IMR-90 (cell line): ENCODE measurements around the gene ZNF513. TPM values are rescaled to one million over a fixed set of nuclear protein-coding genes. Genes with fewer than 3 reads are reported as not detected.

Experiments used
- ATAC-seq: fragments of 200-7000 bp; cut with Tn5 transposase; 2 replicates; pipeline ENCODE4 v1.9.1; 2020; ENCODE audit warnings: low read depth, mild to moderate bottlenecking, moderate library complexity
- BruUV-seq: library from RNA; stranded (reverse); fragments of 400-500 nt; replicated peaks from 2 replicates; lab custom pipeline; 2021; lab: Mats Ljungman, UMichigan
- CTCF ChIA-PET: fragments of 300-600 bp; formaldehyde crosslinking; extraction: SDS; loops from one replicate; lab custom pipeline; 2021; ENCODE audit warnings: antibody characterized with exemption; lab: Yijun Ruan, JAX
- POLR2A ChIA-PET: fragments of 300-600 bp; sonication (Branson Sonifier 250); formaldehyde crosslinking; loops from one replicate; lab custom pipeline; 2022; ENCODE audit warnings: antibody characterized with exemption; ENCODE audit not compliant: unreplicated experiment; lab: Charles Lee
- DNase-seq: peaks from one replicate; pipeline ENCODE4 v3.0.0; 2013
- H2AFZ ChIP-seq: replicated peaks from 2 replicates; pipeline ENCODE3; 2013; ENCODE audit warnings: low read length, mild to moderate bottlenecking; ENCODE audit not compliant: poor library complexity
- H2AK5ac ChIP-seq: 2 replicates; pipeline ENCODE4 v1.6.1; 2013; ENCODE audit warnings: low read depth, low read length, inconsistent platforms
- H2AK9ac ChIP-seq: replicated peaks from 2 replicates; pipeline ENCODE3; 2013; ENCODE audit warnings: mild to moderate bottlenecking, low read depth, low read length, moderate library complexity; ENCODE audit not compliant: poor library complexity
- H2BK120ac ChIP-seq: 2 replicates; pipeline ENCODE4 v1.6.1; 2013; ENCODE audit warnings: low read depth, low read length, inconsistent platforms
- H2BK15ac ChIP-seq: 3 replicates; pipeline ENCODE4 v1.6.1; 2013; ENCODE audit warnings: low read depth, low read length, inconsistent platforms
- H2BK20ac ChIP-seq: 2 replicates; pipeline ENCODE4 v1.6.1; 2013; ENCODE audit warnings: low read depth, mild to moderate bottlenecking, inconsistent platforms, low read length, moderate library complexity
- H2BK5ac ChIP-seq: 2 replicates; pipeline ENCODE4 v1.6.1; 2013; ENCODE audit warnings: mild to moderate bottlenecking, low read depth, low read length, inconsistent platforms; ENCODE audit not compliant: poor library complexity, severe bottlenecking
- H3K14ac ChIP-seq: replicated peaks from 2 replicates; pipeline ENCODE4 v1.6.1; 2013; ENCODE audit warnings: low read depth, low read length, inconsistent platforms
- H3K18ac ChIP-seq: 2 replicates; pipeline ENCODE4 v1.6.1; 2013; ENCODE audit warnings: low read depth, low read length, control low read depth
- H3K23ac ChIP-seq: 2 replicates; pipeline ENCODE4 v1.6.1; 2013; ENCODE audit warnings: low read depth, low read length, inconsistent platforms
- H3K27ac ChIP-seq: 2 replicates; pipeline ENCODE4 v1.5.1; 2013; ENCODE audit warnings: mild to moderate bottlenecking, control low read depth, low read length; ENCODE audit not compliant: insufficient read depth
- H3K27me3 ChIP-seq: 2 replicates; pipeline ENCODE4 v1.6.1; 2013; ENCODE audit warnings: low read length; ENCODE audit not compliant: control insufficient read depth, insufficient read depth
- H3K36me3 ChIP-seq: 2 replicates; pipeline ENCODE4 v1.6.1; 2013; ENCODE audit warnings: low read length, mixed read lengths; ENCODE audit not compliant: control insufficient read depth, insufficient read depth
- H3K4ac ChIP-seq: 2 replicates; pipeline ENCODE4 v1.6.1; 2013; ENCODE audit warnings: low read depth, low read length, inconsistent platforms
- H3K4me1 ChIP-seq: 2 replicates; pipeline ENCODE4 v1.6.1; 2013; ENCODE audit warnings: low read length, mixed read lengths; ENCODE audit not compliant: control insufficient read depth, insufficient read depth
- H3K4me2 ChIP-seq: 2 replicates; pipeline ENCODE4 v1.6.1; 2013; ENCODE audit warnings: low read depth, mild to moderate bottlenecking, control low read depth, low read length, moderate library complexity
- H3K4me3 ChIP-seq: 2 replicates; pipeline ENCODE4 v1.5.1; 2013; ENCODE audit warnings: low read depth, mild to moderate bottlenecking, control low read depth, low read length, moderate library complexity; ENCODE audit not compliant: insufficient read depth
- H3K56ac ChIP-seq: 2 replicates; pipeline ENCODE4 v1.6.1; 2013; ENCODE audit warnings: low read length, inconsistent platforms; ENCODE audit not compliant: insufficient read depth; ENCODE audit errors: extremely low read depth
- H3K79me1 ChIP-seq, 2 experiments: 2 replicates each; pipeline ENCODE4 v1.6.1; 2013; ENCODE audit warnings: low read length in 2 of 2, inconsistent platforms in 1 of 2, low read depth in 1 of 2
- H3K9ac ChIP-seq: 2 replicates; pipeline ENCODE4 v1.6.1; 2013; ENCODE audit warnings: low read depth, low read length, control low read depth
- H3K9me1 ChIP-seq: 2 replicates; pipeline ENCODE4 v1.6.1; 2013; ENCODE audit warnings: low read length, inconsistent platforms; ENCODE audit not compliant: insufficient read depth
- H3K9me3 ChIP-seq: 2 replicates; pipeline ENCODE4 v1.6.1; 2013; ENCODE audit warnings: low read length; ENCODE audit not compliant: control insufficient read depth, insufficient read depth
- H4K20me1 ChIP-seq: 2 replicates; pipeline ENCODE4 v1.6.1; 2013; ENCODE audit warnings: low read length, inconsistent platforms; ENCODE audit not compliant: insufficient read depth
- H4K5ac ChIP-seq: 2 replicates; pipeline ENCODE4 v1.6.1; 2013; ENCODE audit warnings: mild to moderate bottlenecking, low read depth, low read length, control low read depth
- H4K8ac ChIP-seq, 2 experiments: 2 replicates each; pipeline ENCODE4 v1.6.1; 2013; ENCODE audit warnings: low read depth in 2 of 2, low read length in 2 of 2, control low read depth in 1 of 2, inconsistent platforms in 1 of 2
- H4K91ac ChIP-seq: 2 replicates; pipeline ENCODE4 v1.6.1; 2013; ENCODE audit warnings: low read depth, low read length, inconsistent platforms; ENCODE audit not compliant: insufficient read depth
- BHLHE40 ChIP-seq: fragments of 150-350 bp; IDR thresholded peaks from 2 replicates; pipeline ENCODE4 v1.6.1; 2016; ENCODE audit warnings: mild to moderate bottlenecking, low read depth, low read length
- MAFK ChIP-seq: IDR thresholded peaks from 2 replicates; pipeline ENCODE4 v1.6.1; 2012; ENCODE audit warnings: low read depth, low read length, improper control_type of control experiment
- MAZ ChIP-seq: IDR thresholded peaks from 2 replicates; pipeline ENCODE4 v1.6.1; 2012; ENCODE audit warnings: low read depth, mild to moderate bottlenecking, low read length, improper control_type of control experiment, moderate library complexity, borderline replicate concordance
- RAD21 ChIP-seq: IDR thresholded peaks from 2 replicates; pipeline ENCODE4 v1.6.1; 2012; ENCODE audit warnings: low read length, improper control_type of control experiment
- RCOR1 ChIP-seq: IDR thresholded peaks from 2 replicates; pipeline ENCODE4 v1.6.1; 2012; ENCODE audit warnings: mild to moderate bottlenecking, low read length, improper control_type of control experiment; ENCODE audit not compliant: insufficient replicate concordance
- RFX5 ChIP-seq: IDR thresholded peaks from 2 replicates; pipeline ENCODE4 v1.8.0; 2012; ENCODE audit warnings: low read depth, mild to moderate bottlenecking, low read length, moderate library complexity
- SMC3 ChIP-seq: fragments of 150-350 bp; IDR thresholded peaks from 2 replicates; pipeline ENCODE4 v1.6.1; 2016; ENCODE audit warnings: low read depth, mild to moderate bottlenecking, antibody characterized with exemption, low read length, moderate library complexity
- WGBS, 2 experiments: methylation state at CpG; one replicate each; pipeline versions ENCODE4 v1.1.5 to v1.1.7; 2013; ENCODE audit warnings: missing lambda C conversion rate in 2 of 2; ENCODE audit not compliant: insufficient read length in 1 of 2; ENCODE audit errors: extremely low coverage in 2 of 2; 5-methylcytosine and 5-hydroxymethylcytosine counted together
- dilution Hi-C: fragments of 300-500 bp; cut with HindIII; formaldehyde crosslinking; loops from one replicate; pipeline ENCODE4 v1.14.3; 2018; ENCODE audit warnings: low sequenced_read_pairs; ENCODE audit not compliant: unreplicated experiment
- in situ Hi-C: fragments of 300-500 bp; cut with MboI; formaldehyde crosslinking; loops from 3 replicates; pipeline ENCODE4 v1.14.3; 2019; ENCODE audit warnings: low sequenced_read_pairs, inconsistent platforms, mixed read lengths
- intact Hi-C: fragments of 100-400 bp; cut with micrococcal nuclease; formaldehyde crosslinking; loops from 2 replicates; pipeline ENCODE4 v1.10.0; 2022
- polyA plus RNA-seq, 3 experiments: library from polyadenylated mRNA; depleted of rRNA; stranded (reverse); fragments of >200 nt; gene quantifications; 2 replicates each; pipeline ENCODE4 v1.2.3, GENCODE V29; 2012; ENCODE audit warnings: low replicate concordance in 1 of 3
- total RNA-seq: library from RNA; depleted of rRNA; stranded (reverse); fragments of >200 nt; gene quantifications from 2 replicates; pipeline ENCODE4 v1.2.3, GENCODE V29; 2012
- TF ChIP-seq, protein P1 (sequence below): fragments of 150-350 bp; IDR thresholded peaks from 2 replicates; pipeline ENCODE4 v1.6.1; 2017; ENCODE audit warnings: mild to moderate bottlenecking, antibody characterized with exemption, low read length, low read depth
- TF ChIP-seq, protein P2 (sequence below): conservative IDR thresholded peaks from 2 replicates; pipeline ENCODE4 v1.5.1; 2012; ENCODE audit warnings: mild to moderate bottlenecking, low read depth, low read length, improper control_type of control experiment

Gene ZNF513
- total and polyA plus RNA-seq, 2 of the 4 experiments (the other 2 are of a cell fraction): 3.4 to 23.7 TPM

DNA sequence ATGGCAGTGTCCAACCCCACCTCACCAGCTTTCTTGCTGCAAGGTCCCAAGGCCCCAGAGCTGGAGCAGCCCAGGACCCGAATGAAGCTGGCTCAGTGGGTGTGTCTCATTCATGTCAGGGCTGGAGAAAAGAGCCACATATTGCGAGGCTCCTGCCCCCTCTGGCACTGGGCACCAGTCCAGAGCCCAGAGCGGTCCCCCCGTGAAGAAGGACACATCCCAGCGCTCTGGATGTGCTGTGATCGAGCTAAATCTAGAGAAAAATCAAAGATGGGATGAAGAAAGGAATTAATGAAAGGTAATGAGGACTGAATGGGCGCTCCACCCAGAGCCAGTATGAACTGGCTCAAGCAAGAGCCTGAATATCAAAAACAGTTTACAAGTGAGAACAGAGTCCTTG, 44.4 kb downstream of the ZNF513 start:
- no peak overlapping the region for H4K5ac ChIP-seq
- peaks cover 44% of the 10 kb centered on the region for H3K36me3 ChIP-seq
- peaks cover 0 to 3% of the 10 kb centered on the region in 2 experiments; a peak in 1 of 4 replicates for H3K79me1 ChIP-seq
- no peak for DNase-seq
- no peak overlapping the region for H3K14ac ChIP-seq
- H3K23ac ChIP-seq: no peak overlapping the region
- POLR2A ChIA-PET: no interaction called here
- ATAC-seq: no peak
- 96% methylated on average over 5 of the region's 7 CpGs; no CpG with 5 or more reads in 1 of the 2 experiments for WGBS, 2 experiments
- no peak overlapping the region for H2BK120ac ChIP-seq
- no peak overlapping the region for H2BK20ac ChIP-seq
- CTCF ChIA-PET: no interaction called here
- no peaks in the 10 kb centered on the region for H3K4me1 ChIP-seq
- H2BK5ac ChIP-seq: no peak overlapping the region
- H4K20me1 ChIP-seq: no peaks in the 10 kb centered on the region
- no peak overlapping the region for H4K91ac ChIP-seq
- intact Hi-C loops (no loop called here), dilution Hi-C loops (no loop called here), in situ Hi-C loops (no loop called here)
- no peak overlapping the region for H3K4me3 ChIP-seq
- H4K8ac ChIP-seq: no peak overlapping the region
- H3K4ac ChIP-seq: no peak overlapping the region
- H3K9me3 ChIP-seq: no peaks in the 10 kb centered on the region
- H3K18ac ChIP-seq: no peak overlapping the region
- no peak overlapping the region for H3K56ac ChIP-seq
- TF ChIP-seq RAD21: no peak
- TF ChIP-seq, protein P1, sequence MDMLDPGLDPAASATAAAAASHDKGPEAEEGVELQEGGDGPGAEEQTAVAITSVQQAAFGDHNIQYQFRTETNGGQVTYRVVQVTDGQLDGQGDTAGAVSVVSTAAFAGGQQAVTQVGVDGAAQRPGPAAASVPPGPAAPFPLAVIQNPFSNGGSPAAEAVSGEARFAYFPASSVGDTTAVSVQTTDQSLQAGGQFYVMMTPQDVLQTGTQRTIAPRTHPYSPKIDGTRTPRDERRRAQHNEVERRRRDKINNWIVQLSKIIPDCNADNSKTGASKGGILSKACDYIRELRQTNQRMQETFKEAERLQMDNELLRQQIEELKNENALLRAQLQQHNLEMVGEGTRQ: no peak
- no peak for TF ChIP-seq RCOR1
- no peak for TF ChIP-seq RFX5
- TF ChIP-seq, protein P2, sequence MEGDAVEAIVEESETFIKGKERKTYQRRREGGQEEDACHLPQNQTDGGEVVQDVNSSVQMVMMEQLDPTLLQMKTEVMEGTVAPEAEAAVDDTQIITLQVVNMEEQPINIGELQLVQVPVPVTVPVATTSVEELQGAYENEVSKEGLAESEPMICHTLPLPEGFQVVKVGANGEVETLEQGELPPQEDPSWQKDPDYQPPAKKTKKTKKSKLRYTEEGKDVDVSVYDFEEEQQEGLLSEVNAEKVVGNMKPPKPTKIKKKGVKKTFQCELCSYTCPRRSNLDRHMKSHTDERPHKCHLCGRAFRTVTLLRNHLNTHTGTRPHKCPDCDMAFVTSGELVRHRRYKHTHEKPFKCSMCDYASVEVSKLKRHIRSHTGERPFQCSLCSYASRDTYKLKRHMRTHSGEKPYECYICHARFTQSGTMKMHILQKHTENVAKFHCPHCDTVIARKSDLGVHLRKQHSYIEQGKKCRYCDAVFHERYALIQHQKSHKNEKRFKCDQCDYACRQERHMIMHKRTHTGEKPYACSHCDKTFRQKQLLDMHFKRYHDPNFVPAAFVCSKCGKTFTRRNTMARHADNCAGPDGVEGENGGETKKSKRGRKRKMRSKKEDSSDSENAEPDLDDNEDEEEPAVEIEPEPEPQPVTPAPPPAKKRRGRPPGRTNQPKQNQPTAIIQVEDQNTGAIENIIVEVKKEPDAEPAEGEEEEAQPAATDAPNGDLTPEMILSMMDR: no peak
- TF ChIP-seq MAFK: no peak
- no peak for TF ChIP-seq BHLHE40
- no peak for TF ChIP-seq SMC3
- no peak for TF ChIP-seq MAZ
- no peak overlapping the region for H2AK9ac ChIP-seq
- no peak overlapping the region for H3K9ac ChIP-seq
- no peak overlapping the region for H3K27ac ChIP-seq
- no peak overlapping the region for H2AK5ac ChIP-seq
- H3K27me3 ChIP-seq: no peaks in the 10 kb centered on the region
- H3K9me1 ChIP-seq: no peaks in the 10 kb centered on the region
- H2AFZ ChIP-seq: no peak overlapping the region
- BruUV-seq: no TSS peak
- no peak overlapping the region for H2BK15ac ChIP-seq
- H3K4me2 ChIP-seq: no peak overlapping the region
